ENCODE results near the gene MRPL55.

The MRPL55 gene

DNA sequence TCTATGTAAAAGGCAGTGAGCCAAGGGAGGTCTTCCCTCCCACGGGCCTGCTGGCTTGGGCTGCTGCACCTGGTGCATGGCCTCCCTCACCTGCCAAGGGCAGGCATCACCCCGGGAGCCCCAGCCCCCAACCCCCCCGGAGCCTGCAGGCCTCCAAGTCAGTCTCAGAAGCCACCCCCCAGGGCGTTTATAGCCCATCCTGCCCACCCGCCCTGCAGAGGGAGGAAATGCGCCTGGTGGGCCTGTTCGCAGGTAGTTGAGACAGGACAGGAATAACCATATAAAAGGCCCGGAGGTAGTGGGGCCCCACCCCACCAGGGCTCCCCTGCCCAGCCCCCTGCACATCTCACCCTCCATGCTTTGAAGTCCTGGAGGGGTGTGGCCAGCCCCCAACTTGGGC, 44.8 kb downstream of the MRPL55 start:
- TF ChIP-seq, protein P1, sequence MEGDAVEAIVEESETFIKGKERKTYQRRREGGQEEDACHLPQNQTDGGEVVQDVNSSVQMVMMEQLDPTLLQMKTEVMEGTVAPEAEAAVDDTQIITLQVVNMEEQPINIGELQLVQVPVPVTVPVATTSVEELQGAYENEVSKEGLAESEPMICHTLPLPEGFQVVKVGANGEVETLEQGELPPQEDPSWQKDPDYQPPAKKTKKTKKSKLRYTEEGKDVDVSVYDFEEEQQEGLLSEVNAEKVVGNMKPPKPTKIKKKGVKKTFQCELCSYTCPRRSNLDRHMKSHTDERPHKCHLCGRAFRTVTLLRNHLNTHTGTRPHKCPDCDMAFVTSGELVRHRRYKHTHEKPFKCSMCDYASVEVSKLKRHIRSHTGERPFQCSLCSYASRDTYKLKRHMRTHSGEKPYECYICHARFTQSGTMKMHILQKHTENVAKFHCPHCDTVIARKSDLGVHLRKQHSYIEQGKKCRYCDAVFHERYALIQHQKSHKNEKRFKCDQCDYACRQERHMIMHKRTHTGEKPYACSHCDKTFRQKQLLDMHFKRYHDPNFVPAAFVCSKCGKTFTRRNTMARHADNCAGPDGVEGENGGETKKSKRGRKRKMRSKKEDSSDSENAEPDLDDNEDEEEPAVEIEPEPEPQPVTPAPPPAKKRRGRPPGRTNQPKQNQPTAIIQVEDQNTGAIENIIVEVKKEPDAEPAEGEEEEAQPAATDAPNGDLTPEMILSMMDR (IDR thresholded peaks at IDR 0.05; ENCODE audit: control insufficient read depth, insufficient read depth, low read depth, low read length, missing control alignments), result no peak
- H3K4me3 ChIP-seq (ENCODE audit: control insufficient read depth, low read depth, low read length), result no peak overlapping the region
- no peak for DNase-seq (ENCODE audit: low read depth)

DNA sequence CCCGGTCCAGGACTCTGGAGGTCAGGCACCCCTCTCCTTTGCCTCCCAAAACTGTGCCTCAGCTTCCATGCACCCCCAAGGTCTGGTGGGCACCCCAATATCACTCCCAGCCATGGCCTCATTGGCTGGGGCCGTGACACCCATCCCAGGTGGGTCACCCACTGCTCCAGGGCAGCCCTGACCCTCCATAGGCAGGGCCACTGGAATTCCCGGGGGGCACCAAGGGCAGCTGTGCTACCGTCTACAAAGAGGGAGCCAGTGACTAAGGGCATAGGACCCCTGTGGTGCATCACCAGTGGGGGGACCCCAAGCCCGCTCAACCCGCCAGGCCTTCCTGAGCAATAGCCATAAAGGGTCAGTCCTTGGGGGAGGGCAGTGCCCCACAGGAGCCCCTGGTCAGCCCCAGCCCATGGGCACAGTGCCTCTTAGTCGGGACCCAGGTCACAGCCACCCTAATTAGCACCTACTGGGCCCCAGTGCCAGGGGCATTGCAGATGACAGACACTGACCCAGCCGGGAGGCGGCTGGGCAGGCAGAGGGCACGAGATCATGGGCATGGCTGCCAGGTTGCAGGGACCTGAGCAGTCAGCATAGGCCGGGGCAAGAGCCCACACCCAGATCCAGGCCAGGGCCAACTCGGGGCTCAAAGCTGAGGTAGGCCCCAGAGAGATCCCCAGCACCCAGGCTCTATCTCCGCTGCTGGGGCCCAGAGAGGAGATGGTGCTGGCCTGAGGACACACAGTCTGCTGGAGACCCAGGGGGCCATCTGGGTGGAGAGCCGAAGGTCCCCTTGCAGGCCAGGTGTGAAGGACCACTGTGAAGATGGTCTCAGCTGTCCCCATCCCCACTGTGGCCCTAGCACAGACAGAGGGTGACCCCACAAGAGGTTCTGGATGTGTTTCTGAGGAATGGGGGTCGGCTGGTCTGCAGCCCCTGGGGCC, 45.6 kb downstream of the MRPL55 start:
- no peak for DNase-seq (ENCODE audit: low read depth)
- TF ChIP-seq, protein P1 (IDR thresholded peaks at IDR 0.05; ENCODE audit: control insufficient read depth, insufficient read depth, low read depth, low read length, missing control alignments), result no peak
- no peak overlapping the region for H3K4me3 ChIP-seq (ENCODE audit: control insufficient read depth, low read depth, low read length)

DNA sequence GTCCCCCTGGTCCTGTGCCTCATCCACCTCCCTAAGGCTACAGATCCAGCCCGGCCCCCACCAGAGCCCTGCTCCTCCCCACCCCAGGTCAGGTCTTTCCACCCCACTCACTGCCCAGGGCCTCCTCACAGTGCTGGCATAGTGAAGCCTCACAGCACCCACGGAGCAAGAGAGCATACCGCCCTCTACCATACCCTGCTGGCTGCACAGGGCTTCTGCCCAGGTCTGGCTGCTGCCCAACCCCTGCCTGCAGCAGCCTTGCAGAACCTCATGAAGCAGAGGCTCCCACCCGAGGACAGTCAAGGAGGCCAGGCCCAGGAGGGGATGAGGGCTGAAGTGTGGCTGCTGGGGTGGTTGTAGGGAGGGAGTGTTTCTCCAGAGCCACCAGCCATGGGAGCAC, 46.3 kb downstream of the MRPL55 start:
- TF ChIP-seq, protein P1 (IDR thresholded peaks at IDR 0.05; ENCODE audit: control insufficient read depth, insufficient read depth, low read depth, low read length, missing control alignments), result no peak
- no peak for DNase-seq (ENCODE audit: low read depth)
- no peak overlapping the region for H3K4me3 ChIP-seq (ENCODE audit: control insufficient read depth, low read depth, low read length)

DNA sequence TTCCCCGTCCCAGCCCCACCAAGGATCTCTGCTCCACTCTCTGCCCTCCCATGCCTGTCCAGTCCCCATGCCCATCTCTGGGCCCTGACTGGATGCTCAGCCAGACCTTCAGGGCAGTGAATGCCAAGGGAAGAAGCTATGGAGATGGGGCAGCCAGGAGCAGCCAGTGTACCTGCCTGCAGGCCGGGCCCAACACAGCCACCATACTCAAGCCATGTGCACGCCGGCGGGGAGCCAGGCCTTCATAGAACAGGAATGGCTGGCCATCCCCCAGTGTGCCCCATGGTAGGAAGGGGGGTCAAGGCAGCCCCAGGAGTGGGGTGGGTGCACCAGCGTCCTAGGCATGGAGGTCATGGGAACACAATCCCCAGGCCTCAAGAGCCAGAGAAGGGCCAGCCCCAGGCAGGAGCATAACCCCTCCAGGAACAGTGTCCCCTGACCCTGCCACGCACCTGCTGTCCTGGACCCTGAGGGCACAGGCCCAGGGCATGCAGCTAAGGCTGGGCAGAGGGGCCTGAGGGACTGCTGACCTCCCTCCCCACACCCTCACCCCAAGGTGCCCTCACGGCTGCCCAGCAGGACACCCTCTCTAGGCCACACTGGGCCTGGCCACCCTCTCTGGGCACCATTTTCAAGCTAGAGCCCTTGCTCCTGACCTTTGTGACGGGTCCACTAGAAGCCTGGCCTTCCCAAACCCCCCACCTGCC, 46.9 kb downstream of the MRPL55 start:
- TF ChIP-seq, protein P1 (IDR thresholded peaks at IDR 0.05; ENCODE audit: control insufficient read depth, insufficient read depth, low read depth, low read length, missing control alignments), result no peak
- H3K4me3 ChIP-seq (ENCODE audit: control insufficient read depth, low read depth, low read length), result no peak overlapping the region
- DNase-seq (ENCODE audit: low read depth), result no peak

DNA sequence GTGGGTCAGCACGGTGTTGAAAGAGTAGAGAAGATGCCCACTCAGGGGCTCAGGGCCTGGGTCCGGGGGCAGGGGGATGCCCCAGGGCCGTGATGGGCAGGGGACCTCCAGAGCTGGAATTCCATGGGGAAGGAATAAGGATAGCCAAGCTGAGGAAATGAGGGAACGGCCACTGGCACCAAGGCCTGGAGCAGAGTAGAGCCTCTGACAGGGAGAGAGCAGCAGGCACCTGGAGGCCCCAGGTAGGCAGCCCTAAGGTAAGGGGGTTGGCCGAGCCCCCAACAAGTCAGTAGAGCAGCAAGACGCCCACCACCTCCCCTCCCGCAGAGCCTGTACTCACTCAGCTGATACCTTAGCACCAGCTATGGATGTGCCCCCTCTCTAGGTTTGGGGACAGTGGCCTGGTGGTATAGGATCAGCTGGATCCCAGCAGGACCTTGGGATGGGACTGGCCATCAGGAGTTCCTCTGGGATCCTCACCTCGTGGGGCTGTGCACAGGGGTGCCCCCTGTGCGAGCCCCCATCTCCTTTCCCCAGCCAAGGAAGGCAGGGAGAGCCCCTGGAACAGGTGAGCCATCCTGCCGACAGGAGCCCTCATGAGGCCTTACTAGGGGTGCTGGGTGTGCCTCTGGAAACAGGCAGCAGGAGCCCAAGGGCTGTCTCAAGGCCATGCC, 47.6 kb downstream of the MRPL55 start:
- TF ChIP-seq, protein P1 (IDR thresholded peaks at IDR 0.05; ENCODE audit: control insufficient read depth, insufficient read depth, low read depth, low read length, missing control alignments), result no peak
- no peak for DNase-seq (ENCODE audit: low read depth)

DNA sequence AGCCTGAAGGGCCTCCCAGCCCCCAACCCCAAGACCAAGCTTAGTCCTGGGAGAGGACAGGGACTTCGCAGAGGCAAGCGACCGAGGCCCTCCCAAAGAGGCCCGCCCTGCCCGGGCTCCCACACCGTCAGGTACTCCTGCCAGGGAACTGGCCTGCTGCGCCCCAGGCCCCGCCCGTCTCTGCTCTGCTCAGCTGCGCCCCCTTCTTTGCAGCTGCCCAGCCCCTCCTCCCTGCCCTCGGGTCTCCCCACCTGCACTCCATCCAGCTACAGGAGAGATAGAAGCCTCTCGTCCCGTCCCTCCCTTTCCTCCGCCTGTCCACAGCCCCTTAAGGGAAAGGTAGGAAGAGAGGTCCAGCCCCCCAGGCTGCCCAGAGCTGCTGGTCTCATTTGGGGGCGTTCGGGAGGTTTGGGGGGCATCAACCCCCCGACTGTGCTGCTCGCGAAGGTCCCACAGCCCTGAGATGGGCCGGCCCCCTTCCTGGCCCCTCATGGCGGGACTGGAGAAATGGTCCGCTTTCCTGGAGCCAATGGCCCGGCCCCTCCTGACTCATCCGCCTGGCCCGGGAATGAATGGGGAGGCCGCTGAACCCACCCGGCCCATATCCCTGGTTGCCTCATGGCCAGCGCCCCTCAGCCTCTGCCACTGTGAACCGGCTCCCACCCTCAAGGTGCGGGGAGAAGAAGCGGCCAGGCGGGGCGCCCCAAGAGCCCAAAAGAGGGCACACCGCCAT, 48.5 kb downstream of the MRPL55 start:
- no peak overlapping the region; the same call in 1 of the 2 replicates for H3K4me3 ChIP-seq (ENCODE audit: control insufficient read depth, low read depth, low read length)
- no peak for DNase-seq (ENCODE audit: low read depth)

More for the DNA sequence above, 47.6 kb downstream of the MRPL55 start:
- no peak overlapping the region for H3K4me3 ChIP-seq (ENCODE audit: control insufficient read depth, low read depth, low read length)

More for the DNA sequence above, 48.5 kb downstream of the MRPL55 start:
- TF ChIP-seq, protein P1 (IDR thresholded peaks at IDR 0.05; ENCODE audit: control insufficient read depth, insufficient read depth, low read depth, low read length, missing control alignments), result no peak
